Measurements from ENCODE around the gene NAA10. TPM values are rescaled to one million over a fixed set of nuclear protein-coding genes. Genes with fewer than 3 reads are reported as not detected.

The NAA10 gene
- total and polyA plus RNA-seq, 2 of the 13 experiments (the other 11 are each of a cell fraction or from before 2014, with no cell fraction given) = 49.2 to 51.7 TPM

DNA sequence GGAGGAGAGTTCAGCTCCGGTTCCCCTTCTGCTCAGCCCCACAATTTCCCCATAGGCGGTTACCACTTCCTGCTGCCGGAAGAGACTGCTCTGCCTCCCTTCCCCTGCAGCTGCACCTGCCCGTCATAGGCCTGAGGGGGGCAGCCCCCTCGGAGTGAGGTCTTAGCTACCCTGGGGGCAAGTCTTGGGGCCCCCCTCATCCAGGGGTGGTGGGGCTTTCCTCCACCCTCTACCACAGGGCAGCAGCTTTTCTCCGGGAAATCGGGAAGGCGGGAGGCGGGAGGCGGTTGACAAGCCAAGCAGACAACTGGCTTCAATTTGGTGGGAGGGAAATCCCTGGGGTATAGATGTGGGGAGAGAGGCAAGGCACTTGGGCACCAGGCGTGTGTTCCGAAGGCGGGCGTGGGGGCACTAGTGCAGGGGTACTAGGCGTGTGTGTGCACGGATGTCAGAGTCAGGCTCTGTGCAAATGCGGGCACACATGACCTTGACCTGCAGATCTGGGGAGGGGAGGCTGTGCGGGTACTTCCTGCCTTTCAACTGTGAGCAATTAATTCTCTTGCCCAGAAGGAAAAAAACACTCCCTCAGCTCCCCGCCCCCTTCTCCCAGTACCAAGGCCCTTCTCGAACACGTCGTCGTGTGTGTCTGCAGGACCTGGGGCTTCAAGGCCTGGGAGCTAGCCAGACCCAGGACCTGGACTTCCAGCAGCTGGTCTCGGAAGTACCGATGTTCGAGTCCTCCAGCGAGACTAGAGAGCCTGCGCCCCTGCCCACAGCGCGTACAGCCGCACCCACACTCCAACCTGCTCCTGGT is 7.8 kb downstream of the NAA10 start (continued):
- TF ChIP-seq ZNF281 (CRISPR knock-in tag; IDR thresholded peaks at IDR 0.05; ENCODE audit: borderline replicate concordance) = peak; percentile 40; the same call in 1 of the 2 replicates
- peak; percentile 22; the same call in 1 of the 2 replicates for TF ChIP-seq ZFP90 (CRISPR knock-in tag; IDR thresholded peaks at IDR 0.05; ENCODE audit: borderline replicate concordance)
- peak; percentile 16; the same call in 1 of the 2 replicates for TF ChIP-seq TCF7 (IDR thresholded peaks at IDR 0.05; ENCODE audit: low read depth)
- peak; percentile 33; the same call in 1 of the 2 replicates for TF ChIP-seq KDM2A (CRISPR knock-in tag; IDR thresholded peaks at IDR 0.05; ENCODE audit: borderline replicate concordance, low read depth)
- no peak for TF ChIP-seq BRCA1 (CRISPR knock-in tag; IDR thresholded peaks at IDR 0.05)
- TF ChIP-seq ZFX (CRISPR knock-in tag; IDR thresholded peaks at IDR 0.05; ENCODE audit: low read depth) = 0 out of 2 replicates have a peak, but pooled peaks have one; percentile 40
- 0 out of 2 replicates have a peak, but pooled peaks have one; percentile 33 for TF ChIP-seq SIN3A (IDR thresholded peaks at IDR 0.05; ENCODE audit: borderline replicate concordance, low read depth, low read length)
- peak; percentile 88 for TF ChIP-seq ZSCAN25 (CRISPR knock-in tag; IDR thresholded peaks at IDR 0.05)
- TF ChIP-seq ZNF350 (CRISPR knock-in tag; IDR thresholded peaks at IDR 0.05; ENCODE audit: borderline replicate concordance, low read depth) = peak; percentile 18; the same call in 1 of the 2 replicates
- peak; percentile 71 for TF ChIP-seq SP5 (CRISPR knock-in tag; IDR thresholded peaks at IDR 0.05; ENCODE audit: borderline replicate concordance, low read depth)
- peak; percentile 43; the same call in 1 of the 2 replicates for TF ChIP-seq GFI1 (CRISPR knock-in tag; IDR thresholded peaks at IDR 0.05; ENCODE audit: borderline replicate concordance)
- peak; percentile 19; the same call in 1 of the 2 replicates for TF ChIP-seq IKZF5 (CRISPR knock-in tag; IDR thresholded peaks at IDR 0.05)
- TF ChIP-seq, protein P1, sequence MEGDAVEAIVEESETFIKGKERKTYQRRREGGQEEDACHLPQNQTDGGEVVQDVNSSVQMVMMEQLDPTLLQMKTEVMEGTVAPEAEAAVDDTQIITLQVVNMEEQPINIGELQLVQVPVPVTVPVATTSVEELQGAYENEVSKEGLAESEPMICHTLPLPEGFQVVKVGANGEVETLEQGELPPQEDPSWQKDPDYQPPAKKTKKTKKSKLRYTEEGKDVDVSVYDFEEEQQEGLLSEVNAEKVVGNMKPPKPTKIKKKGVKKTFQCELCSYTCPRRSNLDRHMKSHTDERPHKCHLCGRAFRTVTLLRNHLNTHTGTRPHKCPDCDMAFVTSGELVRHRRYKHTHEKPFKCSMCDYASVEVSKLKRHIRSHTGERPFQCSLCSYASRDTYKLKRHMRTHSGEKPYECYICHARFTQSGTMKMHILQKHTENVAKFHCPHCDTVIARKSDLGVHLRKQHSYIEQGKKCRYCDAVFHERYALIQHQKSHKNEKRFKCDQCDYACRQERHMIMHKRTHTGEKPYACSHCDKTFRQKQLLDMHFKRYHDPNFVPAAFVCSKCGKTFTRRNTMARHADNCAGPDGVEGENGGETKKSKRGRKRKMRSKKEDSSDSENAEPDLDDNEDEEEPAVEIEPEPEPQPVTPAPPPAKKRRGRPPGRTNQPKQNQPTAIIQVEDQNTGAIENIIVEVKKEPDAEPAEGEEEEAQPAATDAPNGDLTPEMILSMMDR (CRISPR knock-in tag; IDR thresholded peaks at IDR 0.05) = peak; percentile 2; the same call in 1 of the 2 replicates
- 0 out of 2 replicates have a peak, but pooled peaks have one; percentile 24 for TF ChIP-seq ZNF451 (CRISPR knock-in tag; IDR thresholded peaks at IDR 0.05)
- TF ChIP-seq ETV5 (CRISPR knock-in tag; IDR thresholded peaks at IDR 0.05; ENCODE audit: borderline replicate concordance) = peak; percentile 83
- TF ChIP-seq ZNF251 (CRISPR knock-in tag; IDR thresholded peaks at IDR 0.05) = no peak
- TF ChIP-seq, protein P2, sequence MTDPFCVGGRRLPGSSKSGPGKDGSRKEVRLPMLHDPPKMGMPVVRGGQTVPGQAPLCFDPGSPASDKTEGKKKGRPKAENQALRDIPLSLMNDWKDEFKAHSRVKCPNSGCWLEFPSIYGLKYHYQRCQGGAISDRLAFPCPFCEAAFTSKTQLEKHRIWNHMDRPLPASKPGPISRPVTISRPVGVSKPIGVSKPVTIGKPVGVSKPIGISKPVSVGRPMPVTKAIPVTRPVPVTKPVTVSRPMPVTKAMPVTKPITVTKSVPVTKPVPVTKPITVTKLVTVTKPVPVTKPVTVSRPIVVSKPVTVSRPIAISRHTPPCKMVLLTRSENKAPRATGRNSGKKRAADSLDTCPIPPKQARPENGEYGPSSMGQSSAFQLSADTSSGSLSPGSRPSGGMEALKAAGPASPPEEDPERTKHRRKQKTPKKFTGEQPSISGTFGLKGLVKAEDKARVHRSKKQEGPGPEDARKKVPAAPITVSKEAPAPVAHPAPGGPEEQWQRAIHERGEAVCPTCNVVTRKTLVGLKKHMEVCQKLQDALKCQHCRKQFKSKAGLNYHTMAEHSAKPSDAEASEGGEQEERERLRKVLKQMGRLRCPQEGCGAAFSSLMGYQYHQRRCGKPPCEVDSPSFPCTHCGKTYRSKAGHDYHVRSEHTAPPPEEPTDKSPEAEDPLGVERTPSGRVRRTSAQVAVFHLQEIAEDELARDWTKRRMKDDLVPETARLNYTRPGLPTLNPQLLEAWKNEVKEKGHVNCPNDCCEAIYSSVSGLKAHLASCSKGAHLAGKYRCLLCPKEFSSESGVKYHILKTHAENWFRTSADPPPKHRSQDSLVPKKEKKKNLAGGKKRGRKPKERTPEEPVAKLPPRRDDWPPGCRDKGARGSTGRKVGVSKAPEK (CRISPR knock-in tag; IDR thresholded peaks at IDR 0.05; ENCODE audit: borderline replicate concordance) = no peak
- TF ChIP-seq AKAP8 (CRISPR knock-in tag; IDR thresholded peaks at IDR 0.05) = peak; percentile 23; the same call in 1 of the 2 replicates
